NCI-H446 (cell line): ENCODE data around the gene MSH3.

Source experiments
- DNase-seq, 2 experiments: peaks; one replicate each; lab custom pipeline; 2025; lab: John Stamatoyannopoulos, UW

MSH3 gene

DNA sequence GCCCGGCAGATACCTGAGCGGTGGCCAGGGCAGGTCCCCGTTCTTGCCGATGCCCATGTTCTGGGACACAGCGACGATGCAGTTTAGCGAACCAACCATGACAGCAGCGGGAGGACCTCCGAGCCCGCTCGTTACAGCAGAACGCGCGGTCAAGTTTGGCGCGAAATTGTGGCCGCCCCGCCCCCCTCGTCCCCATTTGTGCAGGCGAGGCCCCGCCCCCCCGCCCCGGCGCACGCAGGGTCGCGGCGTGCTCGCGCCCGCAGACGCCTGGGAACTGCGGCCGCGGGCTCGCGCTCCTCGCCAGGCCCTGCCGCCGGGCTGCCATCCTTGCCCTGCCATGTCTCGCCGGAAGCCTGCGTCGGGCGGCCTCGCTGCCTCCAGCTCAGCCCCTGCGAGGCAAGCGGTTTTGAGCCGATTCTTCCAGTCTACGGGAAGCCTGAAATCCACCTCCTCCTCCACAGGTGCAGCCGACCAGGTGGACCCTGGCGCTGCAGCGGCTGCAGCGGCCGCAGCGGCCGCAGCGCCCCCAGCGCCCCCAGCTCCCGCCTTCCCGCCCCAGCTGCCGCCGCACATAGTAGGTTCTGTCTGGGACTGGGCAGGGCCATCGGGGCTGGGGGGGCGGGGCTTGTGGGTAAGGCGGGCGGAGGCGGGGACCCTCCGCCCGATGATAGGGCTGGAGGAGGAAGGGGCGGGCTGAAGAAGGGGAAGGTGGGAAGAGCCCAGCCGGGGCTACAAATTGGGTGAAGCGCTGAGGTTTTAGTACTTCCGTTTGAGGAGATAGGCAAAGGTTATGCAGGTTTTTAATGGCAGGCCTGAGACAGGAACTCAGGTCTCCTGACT lies at the start of gene MSH3, which contains the start of gene DHFR:
Gene MSH3, plus strand, starts transcription at position 262 of the 840 bp plus-strand sequence. Its CDS starts 76 bp downstream, at position 338.
Gene DHFR, minus strand, starts transcription at position 593 of the 840 bp plus-strand sequence. Its CDS starts 494 bp downstream, at position 99.
- peak; percentile 79 to 89 for DNase-seq

DNA sequence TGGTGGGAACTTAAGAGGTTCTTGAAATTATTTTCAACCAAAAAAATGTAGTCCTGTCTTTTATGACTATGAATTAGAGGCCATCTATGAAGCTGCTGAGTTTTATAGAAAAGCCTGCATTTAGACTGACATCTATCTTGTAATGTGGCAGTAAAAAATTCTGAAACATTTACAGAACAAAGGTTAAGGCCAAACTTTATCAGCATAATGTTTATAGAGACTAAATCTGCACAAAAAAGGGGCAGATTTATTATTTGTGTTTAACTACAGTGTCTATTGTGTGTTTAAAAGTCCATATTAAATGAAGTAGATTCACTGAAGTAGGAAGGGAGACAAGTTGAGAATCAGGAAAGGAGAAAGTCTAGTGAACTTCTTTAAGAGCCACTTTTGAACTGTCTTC lies 47.1 kb upstream of the MSH3 start:
- no peak for DNase-seq

DNA sequence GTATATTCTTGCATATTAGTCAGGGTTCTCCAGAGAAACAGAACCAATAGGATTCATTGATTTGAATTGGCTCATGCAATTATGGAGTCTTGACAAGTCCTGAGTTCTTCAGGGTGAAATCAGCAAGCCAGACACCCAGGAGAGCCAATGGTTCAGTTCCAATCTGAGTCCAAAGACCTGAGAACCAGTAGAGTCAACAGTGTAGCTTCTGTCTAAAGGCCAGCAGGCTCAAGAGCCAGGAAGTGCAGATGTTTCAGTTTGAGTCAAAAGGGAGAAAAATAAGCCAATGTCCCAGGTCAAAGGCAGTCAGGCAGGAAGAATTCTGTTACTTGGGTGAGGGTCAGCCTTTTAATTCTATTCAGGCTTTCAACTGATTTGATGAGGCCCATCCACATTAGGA lies 46.6 kb upstream of the MSH3 start:
- DNase-seq, result no peak

DNA sequence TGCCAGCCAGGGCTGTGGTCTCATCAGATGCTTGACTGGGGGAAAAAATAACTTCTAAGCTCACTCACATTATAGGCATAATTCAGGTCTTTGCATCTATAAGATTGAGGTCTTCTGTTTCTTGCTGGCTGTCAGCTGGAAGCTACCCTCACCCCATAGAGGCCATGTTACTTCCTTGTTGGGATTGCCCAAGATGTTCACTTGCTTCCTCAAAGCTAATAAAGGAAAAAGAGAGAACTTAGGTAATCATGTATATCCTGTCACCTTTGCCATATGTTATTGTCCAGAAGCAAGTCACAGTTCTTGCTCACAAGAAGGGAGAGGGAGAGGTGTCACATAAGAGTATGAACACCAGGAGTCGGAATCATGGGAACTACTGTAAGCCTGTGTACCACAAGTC lies 45.7 kb upstream of the MSH3 start:
- DNase-seq, result no peak

DNA sequence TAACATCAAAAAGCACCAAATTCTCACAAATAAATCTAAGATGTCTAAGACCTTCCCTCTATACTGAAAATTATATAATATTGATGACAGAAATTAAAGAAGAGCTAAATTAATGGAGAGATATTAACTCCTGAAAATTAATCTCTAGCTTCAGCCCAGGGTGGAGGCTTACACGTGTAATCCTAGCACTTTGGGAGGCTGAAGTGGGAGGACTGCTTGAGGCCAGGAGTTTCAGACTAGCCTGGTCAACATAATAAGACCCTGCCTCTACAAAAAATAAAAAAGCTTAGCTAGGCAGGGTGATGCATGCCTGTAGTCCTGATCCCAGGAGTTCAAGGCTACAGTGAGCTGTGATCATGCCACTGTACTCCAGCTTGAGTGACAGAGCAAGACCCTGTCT lies 44.8 kb upstream of the MSH3 start:
- DNase-seq, result no peak

DNA sequence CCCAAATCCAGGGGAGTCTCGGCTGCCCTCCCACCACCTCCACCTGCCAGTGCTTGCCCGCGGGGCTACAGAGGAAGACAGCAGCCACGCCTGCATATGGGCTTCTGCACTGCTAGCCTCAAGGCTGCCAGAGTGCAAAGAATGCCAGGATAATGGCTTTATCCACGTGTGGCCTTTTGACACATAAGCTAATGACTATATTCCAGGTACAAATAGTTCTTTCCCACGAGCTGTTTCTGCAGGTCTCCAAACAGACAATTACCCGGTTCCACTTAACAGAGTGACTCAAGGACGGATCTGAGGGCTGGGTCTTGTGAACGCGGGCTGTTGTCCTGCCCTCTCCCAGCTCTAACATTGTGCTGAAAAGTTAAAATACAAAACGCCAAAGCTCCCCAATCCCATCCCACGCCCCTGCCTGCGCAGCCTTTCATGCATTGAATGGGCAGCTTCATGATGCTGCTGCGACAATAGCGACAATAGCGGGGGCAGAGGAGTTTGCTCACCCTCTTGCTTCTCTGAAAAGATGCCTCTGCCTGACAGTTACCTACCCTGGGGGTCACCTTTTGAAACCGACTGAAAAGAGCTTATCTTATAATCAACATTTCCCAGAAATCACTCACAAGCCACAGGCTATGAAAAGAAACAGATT lies 39.1 kb upstream of the MSH3 start:
- DNase-seq, result no peak

DNA sequence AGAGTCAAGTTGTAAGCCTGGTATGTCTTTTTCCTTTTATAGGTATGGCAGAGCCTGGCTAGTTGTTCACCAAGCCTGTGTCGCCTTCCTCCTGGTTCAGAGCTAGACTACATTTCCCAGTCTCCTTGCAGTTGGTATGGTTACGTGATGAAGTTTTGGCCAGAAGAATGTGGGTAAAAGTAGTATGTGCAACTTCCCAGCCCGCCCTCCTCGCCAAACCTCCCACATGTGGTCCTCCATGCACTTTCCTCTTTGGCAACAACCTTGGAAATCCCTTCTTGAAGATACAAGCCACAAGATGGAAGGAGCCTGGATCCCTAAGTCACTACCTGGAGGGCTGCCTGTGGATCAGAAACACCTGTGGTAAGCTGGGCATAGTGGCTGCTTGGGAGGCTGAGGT lies 36.0 kb upstream of the MSH3 start:
- DNase-seq, result no peak

DNA sequence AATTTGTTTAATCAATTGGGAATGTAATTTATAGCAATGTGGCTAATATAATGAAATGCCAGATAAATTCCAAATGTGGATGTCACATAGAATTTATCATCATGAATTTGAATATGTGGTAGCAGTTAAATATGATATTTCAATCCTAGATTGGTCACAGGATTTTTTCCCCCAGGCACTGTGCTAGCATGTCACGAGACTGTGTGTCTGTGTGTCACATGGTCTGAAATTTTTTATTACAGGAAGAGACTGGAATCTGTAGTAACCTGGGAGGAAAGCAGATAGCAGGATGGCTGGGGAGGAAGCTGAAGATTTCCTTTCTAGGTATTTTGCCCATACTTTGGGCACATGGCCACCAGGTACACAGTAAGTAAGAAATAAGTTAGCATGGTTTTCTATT lies 35.4 kb upstream of the MSH3 start:
- DNase-seq, result no peak

DNA sequence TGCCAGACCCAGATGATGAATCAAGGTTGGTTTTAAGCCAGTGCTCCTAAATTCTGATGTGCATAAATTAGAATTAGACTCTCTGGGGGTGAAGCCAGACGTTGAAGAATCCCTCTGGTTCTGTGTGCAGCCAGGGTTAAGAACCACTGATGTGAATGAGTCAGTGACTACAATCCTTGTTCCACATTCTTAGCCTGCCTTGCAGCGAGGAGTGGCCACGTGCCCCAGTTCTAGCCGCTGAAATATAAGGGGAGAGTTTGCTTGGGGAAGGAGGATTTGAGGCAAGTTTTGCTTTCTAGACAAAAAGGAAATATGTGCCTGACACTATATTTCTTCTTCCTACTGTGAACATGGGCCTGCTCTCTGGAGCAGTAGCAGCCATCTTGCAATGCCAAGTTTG lies 34.2 kb upstream of the MSH3 start:
- DNase-seq, result no peak

DNA sequence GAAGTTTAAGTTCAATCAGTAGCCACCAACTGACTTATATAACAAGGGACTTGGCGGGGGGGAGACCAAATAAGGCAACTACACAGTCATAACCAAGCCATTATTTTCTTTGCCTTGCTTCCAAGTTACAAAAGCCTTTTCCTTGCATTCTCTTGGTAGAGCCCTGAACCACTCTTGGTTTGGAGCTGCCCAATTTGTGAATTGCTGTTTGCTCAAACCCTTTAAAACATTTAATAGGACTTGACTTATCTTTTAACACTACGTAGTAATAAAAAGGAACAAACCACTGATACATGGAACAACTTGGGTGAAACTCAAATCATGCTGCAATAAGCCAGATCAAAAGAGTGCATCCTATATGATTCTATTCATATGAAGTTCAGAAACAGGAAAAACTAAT lies 31.7 kb upstream of the MSH3 start:
- DNase-seq, result no peak

DNA sequence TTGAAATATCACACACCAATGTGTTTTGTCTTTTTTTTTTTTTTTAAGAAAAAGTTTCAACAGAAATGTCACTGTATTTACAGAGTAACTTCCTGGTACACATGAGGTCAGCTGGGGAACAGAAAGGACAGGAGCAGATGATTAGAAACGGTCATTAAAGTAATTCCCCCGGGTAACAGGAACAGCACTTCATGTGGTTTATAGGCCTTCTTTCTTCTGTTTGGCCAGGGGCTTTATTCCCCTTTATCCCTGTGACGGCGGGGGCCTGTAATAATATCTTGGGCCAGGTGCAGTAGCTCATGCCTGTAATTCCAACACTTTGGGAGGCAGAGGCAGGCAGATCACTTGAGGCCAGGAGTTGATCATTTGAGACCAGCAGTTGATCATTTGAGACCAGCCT lies 30.5 kb upstream of the MSH3 start:
- no peak for DNase-seq

DNA sequence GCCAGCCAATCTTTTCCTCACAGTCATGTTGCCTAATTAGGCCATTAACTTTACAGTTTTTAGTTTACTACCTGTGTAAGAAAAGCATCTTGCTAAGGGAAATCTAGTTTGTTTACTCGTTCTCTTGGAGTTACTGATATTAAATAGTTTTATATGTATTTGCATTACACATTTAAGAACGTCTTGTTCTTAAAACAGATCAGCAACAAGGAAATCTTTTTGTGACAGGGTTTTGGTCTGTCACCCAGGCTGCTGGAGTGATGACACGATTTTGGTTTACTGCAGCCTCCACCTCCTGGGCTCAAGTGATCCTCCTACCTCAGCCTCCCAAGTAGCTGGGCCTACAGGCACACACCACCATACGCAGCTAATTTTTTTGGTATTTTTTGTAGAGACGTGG lies 29.2 kb upstream of the MSH3 start:
- no peak for DNase-seq

DNA sequence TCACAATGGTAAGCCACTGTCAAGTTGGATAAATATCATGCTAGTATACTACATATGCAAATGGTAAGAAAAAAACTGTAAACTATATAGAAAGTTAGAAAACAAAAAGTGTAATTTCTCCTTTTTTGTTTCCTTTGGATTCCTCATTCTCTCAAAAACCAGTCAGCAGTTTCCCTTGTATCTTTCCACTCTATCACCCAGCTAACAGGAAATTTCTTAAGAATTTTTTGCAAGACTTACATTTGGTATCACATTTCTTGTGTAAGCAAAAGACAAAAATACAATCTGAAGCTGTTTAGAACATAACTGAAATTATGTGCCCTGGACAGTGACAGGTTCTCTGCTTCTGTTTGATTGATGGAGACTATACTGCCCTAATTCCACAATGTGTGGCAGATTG lies 25.2 kb upstream of the MSH3 start:
- no peak for DNase-seq

DNA sequence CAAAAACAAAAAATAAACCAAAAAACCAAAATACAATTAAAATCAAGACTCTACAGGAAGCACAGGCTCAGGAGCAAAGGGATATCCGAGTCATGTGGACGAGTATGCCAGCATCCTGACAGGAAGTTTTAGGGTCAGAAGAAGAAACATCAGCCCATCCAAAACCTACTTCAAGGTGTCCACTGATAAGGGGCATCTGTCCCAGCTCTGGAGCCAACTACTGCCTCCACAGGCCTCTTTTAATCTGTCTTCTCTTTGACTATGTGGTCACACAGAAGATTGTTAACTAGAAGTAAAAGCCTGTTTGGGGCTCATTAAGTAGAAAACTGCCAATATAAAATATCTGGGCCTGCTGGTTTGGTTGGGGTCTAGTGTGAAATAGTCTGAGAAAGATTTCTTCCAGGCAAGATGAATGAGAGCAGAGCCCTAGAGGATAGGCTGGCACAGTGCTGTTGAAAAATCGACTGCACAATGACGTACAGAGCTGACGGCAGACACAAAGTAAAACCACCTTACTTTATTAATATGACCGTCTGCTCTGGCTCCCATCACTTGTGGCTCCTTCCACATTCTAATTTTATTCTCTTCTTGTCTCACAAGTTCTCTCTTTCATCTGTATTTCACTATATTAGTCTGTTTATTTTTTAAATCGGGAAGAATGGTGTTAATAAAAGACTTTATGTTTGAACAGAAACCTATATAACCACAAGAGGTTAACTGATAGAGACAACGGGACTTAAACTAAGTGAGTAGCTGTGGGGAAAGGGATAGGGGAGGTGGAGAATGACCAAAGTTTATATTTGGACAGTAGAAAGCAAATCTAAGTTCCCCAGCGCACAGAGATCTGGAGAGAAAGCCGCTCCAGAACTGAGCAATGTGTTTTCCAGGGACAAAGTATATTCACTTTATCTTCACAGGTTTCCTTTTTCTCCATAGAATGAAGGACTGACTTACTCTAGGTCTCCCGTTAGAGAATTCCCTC lies 22.9 kb upstream of the MSH3 start:
- DNase-seq, result no peak

DNA sequence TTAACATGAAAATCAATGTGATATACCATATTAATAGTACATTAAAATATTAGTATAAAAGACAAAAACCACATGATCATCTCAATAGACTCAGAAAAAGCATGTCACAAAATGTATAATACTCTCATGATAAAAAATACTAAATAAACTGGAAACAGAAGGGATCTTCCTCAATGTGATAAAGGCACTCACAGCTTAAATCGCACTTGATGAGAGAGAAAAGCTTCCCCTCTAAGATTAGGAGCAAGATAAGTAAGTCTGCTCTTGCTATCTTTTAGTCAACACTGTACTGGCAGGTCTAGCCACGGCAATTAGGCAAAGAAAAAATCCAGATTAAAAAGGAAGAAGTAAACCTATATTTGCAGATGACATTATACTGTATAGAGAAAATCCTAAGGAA lies 21.8 kb upstream of the MSH3 start:
- no peak for DNase-seq

DNA sequence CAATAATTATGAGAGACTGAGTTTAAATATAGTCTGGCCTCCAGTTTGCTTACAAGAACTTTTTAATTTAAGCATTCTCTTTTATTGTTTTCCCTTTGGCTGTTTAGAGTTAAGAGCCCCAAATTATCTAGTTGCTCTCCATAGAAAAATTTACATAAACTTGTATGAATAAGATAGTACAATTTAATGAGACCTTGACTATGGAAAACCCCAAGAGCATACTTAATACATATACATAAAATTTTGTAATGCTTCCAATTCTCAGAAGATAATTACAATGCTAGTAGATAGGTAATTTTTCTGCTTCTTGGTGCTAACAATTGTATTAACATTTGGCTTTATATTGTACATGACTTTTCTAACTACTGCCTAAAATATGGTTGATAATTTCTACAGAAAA lies 20.3 kb upstream of the MSH3 start:
- no peak for DNase-seq

DNA sequence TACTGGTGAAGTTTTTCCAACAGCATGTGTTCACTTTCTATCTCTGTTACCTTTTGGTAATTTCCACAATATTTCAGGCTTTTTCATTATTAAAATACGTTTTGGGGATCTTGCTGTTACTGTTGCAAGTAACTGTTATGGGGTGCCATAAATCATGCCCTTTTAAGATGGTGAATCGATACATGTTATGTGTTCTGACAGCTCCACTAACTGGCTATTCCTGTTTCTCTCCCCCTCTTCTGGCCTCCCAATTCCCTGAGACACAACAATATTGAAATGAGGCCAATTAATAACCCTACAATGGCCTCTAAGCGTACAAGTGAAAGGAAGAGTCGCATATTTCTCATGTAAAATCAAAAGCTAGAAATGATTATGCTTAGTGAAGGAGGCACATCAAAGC lies 13.1 kb upstream of the MSH3 start:
- DNase-seq, result no peak

DNA sequence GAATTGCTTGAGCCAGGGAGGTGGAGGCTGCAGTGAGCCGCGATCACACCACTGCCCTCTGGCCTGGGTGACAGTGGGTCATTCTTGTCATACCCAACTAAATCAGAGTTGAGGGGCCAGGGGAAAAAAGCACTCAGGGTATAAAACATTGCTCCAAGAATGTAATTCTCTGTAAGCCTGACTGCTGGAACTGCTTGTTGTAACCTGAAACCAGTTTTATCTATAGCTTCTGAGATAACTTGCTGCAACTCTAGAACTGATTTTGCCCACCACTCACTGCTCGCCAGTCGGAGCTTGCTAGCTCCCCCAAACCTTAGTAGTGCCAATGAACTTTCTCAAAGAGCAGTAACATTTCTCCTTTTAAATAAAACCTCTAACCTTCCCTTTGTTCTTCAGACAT lies 9.6 kb upstream of the MSH3 start:
- no peak for DNase-seq

DNA sequence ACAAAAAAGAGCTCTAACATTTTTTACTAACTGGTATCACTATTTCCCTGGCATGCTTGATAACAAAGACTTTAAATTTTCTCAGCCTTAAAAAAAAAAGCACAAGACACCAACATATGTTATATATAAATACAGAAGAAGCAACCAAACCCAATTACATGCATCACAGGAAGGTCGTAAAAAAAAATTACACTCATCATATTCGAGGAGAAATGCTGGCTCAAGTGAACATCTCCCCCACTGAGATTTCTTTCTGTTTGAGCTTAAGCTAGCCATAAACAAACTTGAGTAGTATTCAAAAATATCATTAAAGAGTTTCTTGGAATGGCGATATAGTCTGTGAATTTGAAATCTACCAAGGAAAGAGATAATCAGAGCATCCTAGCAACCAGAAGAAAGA lies 7.5 kb upstream of the MSH3 start:
- no peak for DNase-seq

DNA sequence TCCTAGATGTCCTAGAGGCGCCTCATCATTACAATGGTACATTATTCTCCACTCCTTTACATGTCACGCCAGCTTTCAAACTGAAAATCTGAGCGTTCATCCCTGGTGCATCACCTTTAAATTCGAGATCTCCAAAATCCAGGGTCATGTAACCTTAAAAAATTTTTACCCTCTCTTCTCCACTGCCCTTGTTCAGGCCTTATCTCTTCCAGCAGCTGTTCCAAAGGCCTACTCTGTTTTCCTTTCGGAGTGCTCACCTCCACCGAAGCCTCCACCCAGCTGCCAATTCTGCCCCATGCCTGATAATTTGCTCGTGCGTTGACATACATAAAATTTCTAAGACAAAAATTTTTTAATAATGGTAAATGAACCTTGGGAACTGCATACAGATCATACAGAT lies 950 bp upstream of the MSH3 start:
- DNase-seq, result no peak

DNA sequence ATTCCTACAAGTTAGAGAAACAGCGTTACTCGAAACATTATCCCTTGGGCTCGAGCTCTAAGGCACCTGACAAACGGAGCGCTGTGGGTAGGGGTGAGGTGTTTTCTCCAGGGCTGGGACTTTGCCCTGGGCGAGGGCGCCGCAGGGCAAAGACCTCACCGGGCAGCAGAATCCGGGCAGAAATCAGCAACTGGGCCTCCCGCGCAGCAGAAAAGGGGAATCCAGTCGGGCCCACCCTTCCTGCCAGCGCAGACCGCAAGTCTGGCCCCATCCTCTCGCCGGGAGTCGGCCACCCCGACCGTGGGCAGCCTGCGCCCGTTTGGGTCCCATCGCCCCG lies 430 bp upstream of the MSH3 start:
- DNase-seq, result no peak

DNA sequence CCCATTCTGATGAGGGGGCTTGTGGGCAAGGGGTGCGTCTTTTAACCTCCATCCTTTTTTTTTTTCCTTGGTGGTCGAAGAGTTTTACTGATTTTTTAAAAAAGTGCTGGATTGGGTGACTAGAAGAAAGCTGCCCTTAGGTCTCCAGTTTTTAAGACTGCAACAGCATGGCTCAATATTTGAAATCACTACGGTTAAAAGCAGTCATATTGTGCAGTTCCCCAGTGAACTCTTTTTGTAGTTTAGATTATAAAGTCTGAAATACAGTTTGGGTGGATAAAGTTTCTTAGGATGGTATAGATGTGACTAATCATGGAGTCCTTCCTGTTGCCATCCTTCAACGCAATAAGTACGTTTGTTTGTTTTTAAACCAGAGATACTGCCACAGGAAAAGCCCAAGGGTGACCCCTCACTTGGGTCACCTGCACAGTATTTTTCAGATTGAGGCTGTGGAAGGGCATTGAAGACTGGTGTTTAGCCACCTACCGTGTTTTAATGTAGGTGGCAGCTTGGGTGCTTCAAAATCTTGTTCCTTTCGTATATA lies 851 bp downstream of the MSH3 start:
- no peak for DNase-seq
